RWPE1 (cell line): ENCODE data around the gene CACHD1.
"Not testable (repeated sequence)": the region's sequence is repeated elsewhere in the genome, so short reads cannot be mapped to it uniquely, and the experiment has no call there.

Experiments
- CTCF ChIA-PET: fragments of 350-600 bp; sonication (Branson Sonifier 250); formaldehyde crosslinking; extraction: SDS; loops from one replicate; lab custom pipeline; 2021; lab: Yijun Ruan, JAX
- POLR2A ChIA-PET: fragments of 400-600 bp; formaldehyde crosslinking; extraction: SDS; loops from one replicate; lab custom pipeline; 2020; ENCODE audit warnings: antibody characterized with exemption; ENCODE audit not compliant: low non-redundant PET; lab: Yijun Ruan, JAX
- DNase-seq: peaks from one replicate; pipeline ENCODE4 v3.0.0; 2012; ENCODE audit warnings: low spot score
- H3K27ac ChIP-seq: fragments of 450-650 bp; 2 replicates; pipeline ENCODE4 v1.5.1; 2017
- TF ChIP-seq, protein P1 (sequence below): fragments of 450-650 bp; conservative IDR thresholded peaks from 2 replicates; pipeline ENCODE4 v1.5.1; 2017; ENCODE audit warnings: low read depth, mild to moderate bottlenecking

The CACHD1 gene

GRCh38 chr1:64733581-64734286, 263.8 kb downstream of the CACHD1 start:
- DNase-seq = no peak
- TF ChIP-seq, protein P1, sequence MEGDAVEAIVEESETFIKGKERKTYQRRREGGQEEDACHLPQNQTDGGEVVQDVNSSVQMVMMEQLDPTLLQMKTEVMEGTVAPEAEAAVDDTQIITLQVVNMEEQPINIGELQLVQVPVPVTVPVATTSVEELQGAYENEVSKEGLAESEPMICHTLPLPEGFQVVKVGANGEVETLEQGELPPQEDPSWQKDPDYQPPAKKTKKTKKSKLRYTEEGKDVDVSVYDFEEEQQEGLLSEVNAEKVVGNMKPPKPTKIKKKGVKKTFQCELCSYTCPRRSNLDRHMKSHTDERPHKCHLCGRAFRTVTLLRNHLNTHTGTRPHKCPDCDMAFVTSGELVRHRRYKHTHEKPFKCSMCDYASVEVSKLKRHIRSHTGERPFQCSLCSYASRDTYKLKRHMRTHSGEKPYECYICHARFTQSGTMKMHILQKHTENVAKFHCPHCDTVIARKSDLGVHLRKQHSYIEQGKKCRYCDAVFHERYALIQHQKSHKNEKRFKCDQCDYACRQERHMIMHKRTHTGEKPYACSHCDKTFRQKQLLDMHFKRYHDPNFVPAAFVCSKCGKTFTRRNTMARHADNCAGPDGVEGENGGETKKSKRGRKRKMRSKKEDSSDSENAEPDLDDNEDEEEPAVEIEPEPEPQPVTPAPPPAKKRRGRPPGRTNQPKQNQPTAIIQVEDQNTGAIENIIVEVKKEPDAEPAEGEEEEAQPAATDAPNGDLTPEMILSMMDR = no peak
- POLR2A ChIA-PET = no interaction called here
- no peak overlapping the region for H3K27ac ChIP-seq
- CTCF ChIA-PET = no interaction called here

DNA sequence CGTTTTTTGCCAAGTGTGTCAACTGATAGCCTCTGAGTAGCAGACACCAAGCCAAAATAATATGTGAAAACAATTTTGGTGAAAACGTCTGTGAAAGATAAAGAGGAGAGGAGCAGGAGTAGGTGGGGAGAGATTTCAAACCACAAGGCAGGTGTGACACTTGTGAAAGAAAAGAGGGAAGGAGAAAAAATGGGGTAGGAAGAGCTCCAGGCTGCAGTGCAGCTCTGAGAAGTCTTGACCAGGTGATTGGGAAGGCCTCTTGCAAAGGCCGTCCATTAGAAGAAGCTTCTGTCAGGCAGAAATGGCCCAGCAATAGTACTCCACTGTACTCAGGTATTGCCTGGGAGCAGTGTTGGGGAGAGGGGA, 264.3 kb downstream of the CACHD1 start:
- H3K27ac ChIP-seq = no peak overlapping the region
- CTCF ChIA-PET = no interaction called here
- TF ChIP-seq, protein P1 = no peak
- DNase-seq = no peak
- POLR2A ChIA-PET = no interaction called here

- POLR2A ChIA-PET, CTCF ChIA-PET, H3K27ac ChIP-seq, DNase-seq: not testable (repeated sequence)
Observed at GRCh38 chr1:64740687-64741086, 270.8 kb downstream of the CACHD1 start.
